GM12865 (cell line): ENCODE measurements around the gene MTFR1L.

Source experiments
- DNase-seq: peaks from one replicate; pipeline ENCODE4 v3.0.0; 2010; ENCODE audit warnings: low read depth
- H3K4me3 ChIP-seq: 2 replicates; pipeline ENCODE4 v1.5.1; 2011; ENCODE audit warnings: mild to moderate bottlenecking, low read depth, low read length, control low read depth
- TF ChIP-seq, protein P1 (sequence below): IDR thresholded peaks from 2 replicates; pipeline ENCODE4 v1.5.1; 2011; ENCODE audit warnings: low read length, control low read depth, low read depth, inconsistent platforms; ENCODE audit not compliant: insufficient read depth; ENCODE audit errors: missing control alignments

The MTFR1L gene

DNA sequence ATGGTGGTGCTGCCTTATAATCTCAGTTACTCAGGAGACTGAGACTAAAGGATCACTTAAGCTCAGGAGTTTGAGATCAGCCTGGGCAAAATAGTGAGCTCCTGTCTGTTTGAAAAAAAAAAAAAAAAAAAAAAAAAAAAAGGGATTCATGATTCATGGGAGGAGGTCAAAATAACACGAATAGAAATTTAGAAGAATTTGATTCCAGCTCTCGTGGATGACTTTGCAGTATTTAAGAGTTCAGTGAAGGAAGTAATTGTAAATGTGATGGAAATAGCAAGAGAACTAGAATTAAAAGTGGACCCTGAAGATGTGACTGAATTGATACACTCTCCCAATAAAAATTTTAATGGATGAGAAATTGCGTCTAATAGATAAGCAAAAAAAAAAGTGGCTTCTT, 23.7 kb downstream of the MTFR1L start:
- TF ChIP-seq, protein P1, sequence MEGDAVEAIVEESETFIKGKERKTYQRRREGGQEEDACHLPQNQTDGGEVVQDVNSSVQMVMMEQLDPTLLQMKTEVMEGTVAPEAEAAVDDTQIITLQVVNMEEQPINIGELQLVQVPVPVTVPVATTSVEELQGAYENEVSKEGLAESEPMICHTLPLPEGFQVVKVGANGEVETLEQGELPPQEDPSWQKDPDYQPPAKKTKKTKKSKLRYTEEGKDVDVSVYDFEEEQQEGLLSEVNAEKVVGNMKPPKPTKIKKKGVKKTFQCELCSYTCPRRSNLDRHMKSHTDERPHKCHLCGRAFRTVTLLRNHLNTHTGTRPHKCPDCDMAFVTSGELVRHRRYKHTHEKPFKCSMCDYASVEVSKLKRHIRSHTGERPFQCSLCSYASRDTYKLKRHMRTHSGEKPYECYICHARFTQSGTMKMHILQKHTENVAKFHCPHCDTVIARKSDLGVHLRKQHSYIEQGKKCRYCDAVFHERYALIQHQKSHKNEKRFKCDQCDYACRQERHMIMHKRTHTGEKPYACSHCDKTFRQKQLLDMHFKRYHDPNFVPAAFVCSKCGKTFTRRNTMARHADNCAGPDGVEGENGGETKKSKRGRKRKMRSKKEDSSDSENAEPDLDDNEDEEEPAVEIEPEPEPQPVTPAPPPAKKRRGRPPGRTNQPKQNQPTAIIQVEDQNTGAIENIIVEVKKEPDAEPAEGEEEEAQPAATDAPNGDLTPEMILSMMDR: no peak
- H3K4me3 ChIP-seq: no peak overlapping the region
- no peak for DNase-seq

DNA sequence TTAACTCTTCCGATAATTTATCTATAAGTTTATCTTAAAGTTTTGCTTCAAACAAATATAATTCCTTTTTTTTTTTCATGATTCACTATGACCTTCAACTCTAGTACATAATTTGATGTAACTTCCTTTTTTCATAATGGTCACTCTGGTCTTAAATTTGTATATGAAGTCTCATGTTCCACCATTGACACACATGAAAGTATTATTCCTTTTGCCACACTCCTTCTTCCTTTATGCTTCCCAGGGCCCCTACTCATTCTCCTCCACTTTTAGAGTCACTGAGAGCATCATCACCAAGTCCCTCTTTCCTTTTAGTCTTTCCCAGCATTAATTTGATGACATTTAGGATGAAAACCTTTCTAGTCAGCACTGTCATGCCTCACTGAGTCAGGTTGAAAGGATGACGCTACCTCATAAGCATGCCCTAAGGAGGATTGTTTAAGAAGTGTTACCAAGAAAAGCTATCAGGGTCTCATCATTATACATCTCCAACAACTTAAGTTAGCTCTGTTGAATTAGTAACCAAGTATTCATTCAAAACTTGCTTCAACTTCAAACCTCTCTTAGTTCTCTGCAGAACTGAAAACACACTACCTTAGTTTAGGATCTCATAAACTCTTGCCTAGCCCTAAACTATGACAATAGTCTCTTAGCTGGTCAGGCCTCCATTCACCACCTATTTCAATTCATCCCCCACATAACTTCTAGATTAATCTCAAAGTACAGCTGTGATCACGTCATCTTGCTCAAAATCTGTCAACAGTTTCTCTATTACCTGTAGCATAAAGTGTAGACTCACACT, 25.0 kb downstream of the MTFR1L start:
- TF ChIP-seq, protein P1: no peak
- DNase-seq: no peak
- H3K4me3 ChIP-seq: no peak overlapping the region

DNA sequence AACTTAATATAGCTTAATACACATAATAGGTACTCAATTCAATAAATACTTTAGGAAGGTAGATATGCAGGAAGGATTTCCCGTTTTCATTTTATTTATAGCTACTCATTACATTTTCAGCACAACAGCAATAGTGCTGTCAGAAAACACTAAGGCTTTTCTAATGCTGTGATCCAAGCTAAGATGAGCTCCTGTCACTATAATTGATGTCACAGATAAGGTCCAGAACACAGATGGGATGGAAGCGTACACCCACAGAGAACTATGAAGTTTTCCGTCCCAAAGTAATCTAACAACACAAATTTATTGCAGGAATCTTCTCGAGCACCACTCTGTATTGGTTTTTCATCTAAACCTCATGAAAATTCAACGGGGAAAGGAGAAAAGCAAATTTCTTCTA, 25.9 kb downstream of the MTFR1L start:
- no peak for DNase-seq
- TF ChIP-seq, protein P1: no peak
- no peak overlapping the region for H3K4me3 ChIP-seq

DNA sequence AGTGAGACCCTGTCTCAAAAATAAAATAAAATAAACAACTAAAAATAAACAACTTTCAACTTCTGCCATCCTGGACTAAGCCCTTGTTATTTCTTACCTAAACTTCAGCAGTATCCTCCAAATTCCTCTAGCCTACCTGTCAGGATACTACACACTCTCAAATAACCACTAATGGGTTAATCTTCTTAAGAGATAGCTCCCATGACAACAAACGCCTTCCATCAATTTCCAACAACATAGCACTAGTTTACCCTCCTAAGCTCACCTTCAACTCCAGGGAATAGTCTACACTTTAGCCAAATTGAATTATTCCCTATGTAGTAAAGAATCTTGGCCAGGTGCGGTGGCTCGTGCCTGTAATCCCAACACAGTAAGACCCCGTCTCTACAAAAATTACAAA, 28.2 kb downstream of the MTFR1L start:
- TF ChIP-seq, protein P1: no peak
- no peak overlapping the region for H3K4me3 ChIP-seq
- DNase-seq: no peak

DNA sequence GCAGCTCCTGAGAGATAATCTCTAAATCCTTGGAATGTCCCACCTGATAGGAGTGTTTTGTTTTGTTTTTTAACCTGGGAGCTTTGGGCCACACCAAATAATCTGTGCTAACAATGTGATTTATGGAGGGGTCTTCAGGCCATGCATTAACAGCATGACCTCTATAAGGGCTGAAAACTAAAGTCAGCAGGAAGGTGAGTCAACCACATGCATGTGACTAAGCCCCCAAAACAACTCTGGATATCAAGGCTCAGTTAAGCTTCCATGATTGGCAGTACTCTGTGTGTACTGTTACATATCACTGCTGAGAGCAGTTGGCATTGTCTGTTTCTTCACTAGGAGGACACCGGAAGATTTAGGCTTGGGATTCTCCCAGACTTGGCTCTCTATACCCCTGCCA, 28.8 kb downstream of the MTFR1L start:
- TF ChIP-seq, protein P1: no peak
- DNase-seq: no peak
- no peak overlapping the region for H3K4me3 ChIP-seq

DNA sequence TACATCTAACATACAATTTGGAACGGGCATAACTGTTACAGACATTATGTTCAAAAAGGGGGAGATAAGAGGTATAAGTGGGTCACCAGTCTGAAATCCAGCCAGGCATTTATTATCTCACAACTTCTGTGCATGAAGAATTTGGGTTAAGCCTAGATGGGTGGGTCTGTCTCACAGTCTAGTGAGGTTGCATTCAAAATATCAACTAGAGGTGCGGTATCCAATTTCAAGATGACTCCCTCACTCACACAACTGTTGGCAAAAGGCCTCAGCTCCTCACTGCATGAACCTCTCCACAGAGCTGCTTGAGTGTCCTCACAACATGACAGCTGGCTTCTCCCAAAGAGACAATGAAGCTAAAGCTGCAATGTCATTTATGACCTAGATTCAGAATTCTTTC, 34.8 kb downstream of the MTFR1L start:
- H3K4me3 ChIP-seq: no peak overlapping the region
- TF ChIP-seq, protein P1: no peak
- DNase-seq: no peak

DNA sequence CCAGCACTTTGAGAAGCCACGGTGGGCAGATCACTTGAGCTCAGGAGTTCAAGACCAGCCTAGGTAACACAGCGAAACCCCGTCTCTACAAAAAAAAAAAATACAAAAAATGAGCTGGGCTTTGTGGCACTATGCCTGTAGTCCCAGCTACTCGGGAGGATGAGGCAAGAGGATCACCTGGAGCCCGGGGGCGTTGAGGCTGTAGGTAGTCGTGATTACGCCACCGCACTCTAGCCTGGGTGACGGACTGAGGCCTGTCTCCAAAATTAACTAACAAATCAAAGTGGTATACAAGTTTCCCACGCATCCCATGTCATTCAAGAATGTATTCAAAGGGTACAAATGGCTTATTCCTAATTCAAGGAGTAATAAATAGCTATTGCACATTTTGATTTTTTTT, 37.1 kb downstream of the MTFR1L start:
- no peak overlapping the region for H3K4me3 ChIP-seq
- DNase-seq: no peak
- TF ChIP-seq, protein P1: no peak
